ENCODE measurements around the gene S100A7A.

The S100A7A gene

DNA sequence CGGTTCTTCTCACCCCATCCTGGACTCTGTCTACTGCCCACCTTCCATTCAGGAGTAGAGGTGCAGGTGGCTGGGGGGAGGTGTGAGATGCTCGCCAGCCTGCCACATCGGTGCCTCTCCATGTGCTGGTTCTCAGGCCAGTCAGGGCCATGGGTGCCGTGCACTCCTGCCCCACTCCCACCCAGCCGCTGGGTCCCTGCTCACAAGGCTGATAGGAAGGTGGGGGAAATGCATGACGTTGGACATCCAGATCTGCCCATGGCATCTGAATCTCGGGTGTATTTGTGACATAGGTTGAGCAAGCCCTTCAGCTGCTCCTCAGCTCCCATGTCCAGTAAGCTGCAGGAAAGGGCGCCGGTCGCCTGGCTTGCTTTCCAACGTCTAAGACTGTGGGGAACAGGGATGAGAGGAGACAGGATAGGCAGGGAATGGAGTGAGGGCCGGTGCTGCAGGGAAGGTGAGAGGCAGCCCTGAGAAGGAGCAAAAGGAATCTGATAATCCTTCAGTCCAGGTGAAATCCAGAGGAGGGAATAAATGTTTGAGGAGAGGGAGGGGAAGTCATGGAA lies 11.8 kb downstream of the S100A7A start:
- Histone ChIP-seq H3K9me3 (no peaks in the 10 kb centered on the region), H3K36me3 (no peaks in the 10 kb centered on the region), H3K27me3 (peaks cover 72% of the 10 kb centered on the region), H3K4me3 (ENCODE audit: low read depth in 1 of 2, low read length in 1 of 2) (no peak overlapping the region), H3K4me1 (ENCODE audit: control insufficient read depth in 1 of 2, insufficient read depth in 1 of 2, low read depth in 1 of 2, low read length in 1 of 2) (no peaks in the 10 kb centered on the region), H3K27ac (no peak overlapping the region)
- TF ChIP-seq, protein P1, sequence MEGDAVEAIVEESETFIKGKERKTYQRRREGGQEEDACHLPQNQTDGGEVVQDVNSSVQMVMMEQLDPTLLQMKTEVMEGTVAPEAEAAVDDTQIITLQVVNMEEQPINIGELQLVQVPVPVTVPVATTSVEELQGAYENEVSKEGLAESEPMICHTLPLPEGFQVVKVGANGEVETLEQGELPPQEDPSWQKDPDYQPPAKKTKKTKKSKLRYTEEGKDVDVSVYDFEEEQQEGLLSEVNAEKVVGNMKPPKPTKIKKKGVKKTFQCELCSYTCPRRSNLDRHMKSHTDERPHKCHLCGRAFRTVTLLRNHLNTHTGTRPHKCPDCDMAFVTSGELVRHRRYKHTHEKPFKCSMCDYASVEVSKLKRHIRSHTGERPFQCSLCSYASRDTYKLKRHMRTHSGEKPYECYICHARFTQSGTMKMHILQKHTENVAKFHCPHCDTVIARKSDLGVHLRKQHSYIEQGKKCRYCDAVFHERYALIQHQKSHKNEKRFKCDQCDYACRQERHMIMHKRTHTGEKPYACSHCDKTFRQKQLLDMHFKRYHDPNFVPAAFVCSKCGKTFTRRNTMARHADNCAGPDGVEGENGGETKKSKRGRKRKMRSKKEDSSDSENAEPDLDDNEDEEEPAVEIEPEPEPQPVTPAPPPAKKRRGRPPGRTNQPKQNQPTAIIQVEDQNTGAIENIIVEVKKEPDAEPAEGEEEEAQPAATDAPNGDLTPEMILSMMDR (IDR thresholded peaks at IDR 0.05) = no peak

DNA sequence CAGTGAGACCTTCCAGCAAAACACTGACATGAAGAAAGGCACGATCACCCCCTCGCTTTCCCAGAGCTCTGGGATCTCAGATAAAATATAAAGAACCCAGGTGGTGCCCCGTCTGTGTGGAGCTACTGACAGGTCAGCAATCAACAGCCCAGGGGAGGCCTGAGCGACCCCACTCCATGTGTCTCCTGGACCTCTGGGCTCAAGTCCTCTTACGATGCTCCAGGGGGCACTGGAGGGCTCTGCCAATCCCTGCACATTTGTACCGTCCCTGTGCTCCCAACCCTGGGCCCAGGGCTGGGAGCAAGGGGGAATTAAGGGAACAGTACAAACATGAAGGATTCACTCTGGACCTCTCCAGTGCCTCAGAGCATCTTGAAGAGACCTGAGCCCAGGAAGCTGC lies 12.5 kb downstream of the S100A7A start:
- Histone ChIP-seq H3K27ac (no peak overlapping the region), H3K4me3 (ENCODE audit: low read depth in 1 of 2, low read length in 1 of 2) (no peak overlapping the region), H3K27me3 (peaks cover 73% of the 10 kb centered on the region), H3K36me3 (no peaks in the 10 kb centered on the region), H3K4me1 (ENCODE audit: control insufficient read depth in 1 of 2, insufficient read depth in 1 of 2, low read depth in 1 of 2, low read length in 1 of 2) (no peaks in the 10 kb centered on the region), H3K9me3 (no peaks in the 10 kb centered on the region)
- TF ChIP-seq, protein P1 (IDR thresholded peaks at IDR 0.05) = no peak

DNA sequence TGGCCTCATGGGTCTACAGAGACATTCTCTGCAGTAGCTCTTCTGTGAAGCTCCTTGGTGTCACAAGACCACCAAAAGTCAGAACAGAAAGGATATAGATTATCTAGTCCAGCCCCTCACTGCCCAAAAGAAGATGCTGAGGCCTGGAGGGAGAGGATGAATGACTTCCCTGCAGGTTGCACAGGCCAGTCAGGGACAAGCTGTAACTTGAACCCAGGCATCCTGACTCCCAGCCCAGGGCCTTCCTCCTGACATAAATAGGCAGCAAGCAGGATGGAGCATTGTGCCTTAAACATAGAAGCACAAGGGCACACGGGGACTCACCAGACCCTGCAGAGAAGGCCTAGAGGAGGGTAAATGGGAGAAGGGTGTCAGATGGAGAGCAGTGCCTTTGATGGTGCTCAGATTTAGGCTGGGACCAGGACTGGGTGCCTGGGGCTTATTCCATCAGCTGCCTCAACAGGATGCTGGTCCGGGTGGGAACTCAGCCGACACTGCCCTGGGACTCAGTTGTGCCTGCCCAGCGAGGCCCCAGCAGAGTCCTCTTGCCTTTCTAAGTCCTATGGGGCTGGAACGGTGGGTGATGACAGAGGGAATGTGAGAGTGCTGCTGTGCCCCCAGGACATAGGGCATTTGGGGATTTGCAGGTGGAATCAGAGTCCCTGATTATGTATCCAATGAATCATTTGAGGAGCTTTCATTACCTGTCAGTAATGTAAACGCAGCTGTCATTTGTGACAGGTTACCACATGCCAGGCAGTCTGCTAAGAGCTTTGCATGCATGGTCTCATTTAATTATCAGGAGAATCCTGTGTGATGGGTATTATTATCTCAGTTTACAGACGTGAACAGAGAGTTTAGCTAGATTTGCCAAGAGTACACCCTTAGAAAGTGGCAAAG lies 13.2 kb downstream of the S100A7A start:
- Histone ChIP-seq H3K9me3 (no peaks in the 10 kb centered on the region), H3K36me3 (no peaks in the 10 kb centered on the region), H3K27me3 (peaks cover 73% of the 10 kb centered on the region), H3K4me3 (ENCODE audit: low read depth in 1 of 2, low read length in 1 of 2) (no peak overlapping the region), H3K4me1 (ENCODE audit: control insufficient read depth in 1 of 2, insufficient read depth in 1 of 2, low read depth in 1 of 2, low read length in 1 of 2) (no peaks in the 10 kb centered on the region), H3K27ac (no peak overlapping the region)
- TF ChIP-seq, protein P1 (IDR thresholded peaks at IDR 0.05) = no peak

DNA sequence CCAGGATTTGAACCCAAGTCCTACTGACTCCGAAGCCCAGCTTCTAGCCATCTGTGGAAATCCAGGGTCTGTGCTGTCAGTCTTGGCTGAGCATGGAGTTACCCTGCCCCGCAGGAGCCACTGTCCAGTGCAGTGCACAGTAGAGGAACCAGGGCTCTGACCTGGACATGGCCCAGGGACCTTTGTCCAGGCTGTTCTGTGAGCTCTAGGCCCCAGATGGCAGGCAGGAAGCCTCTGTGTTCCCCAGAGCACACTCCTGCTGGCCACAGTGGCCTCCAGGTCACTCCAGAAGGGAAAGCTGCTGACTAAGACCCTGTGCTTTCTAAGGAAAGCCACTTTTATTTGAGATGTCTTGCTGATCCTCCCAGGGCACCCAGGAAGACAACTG lies 13.8 kb downstream of the S100A7A start:
- Histone ChIP-seq H3K27me3 (peaks cover 73% of the 10 kb centered on the region), H3K27ac (no peak overlapping the region), H3K36me3 (no peaks in the 10 kb centered on the region), H3K4me3 (ENCODE audit: low read depth in 1 of 2, low read length in 1 of 2) (no peak overlapping the region), H3K9me3 (no peaks in the 10 kb centered on the region), H3K4me1 (ENCODE audit: control insufficient read depth in 1 of 2, insufficient read depth in 1 of 2, low read depth in 1 of 2, low read length in 1 of 2) (no peaks in the 10 kb centered on the region)
- TF ChIP-seq, protein P1 (IDR thresholded peaks at IDR 0.05) = no peak

DNA sequence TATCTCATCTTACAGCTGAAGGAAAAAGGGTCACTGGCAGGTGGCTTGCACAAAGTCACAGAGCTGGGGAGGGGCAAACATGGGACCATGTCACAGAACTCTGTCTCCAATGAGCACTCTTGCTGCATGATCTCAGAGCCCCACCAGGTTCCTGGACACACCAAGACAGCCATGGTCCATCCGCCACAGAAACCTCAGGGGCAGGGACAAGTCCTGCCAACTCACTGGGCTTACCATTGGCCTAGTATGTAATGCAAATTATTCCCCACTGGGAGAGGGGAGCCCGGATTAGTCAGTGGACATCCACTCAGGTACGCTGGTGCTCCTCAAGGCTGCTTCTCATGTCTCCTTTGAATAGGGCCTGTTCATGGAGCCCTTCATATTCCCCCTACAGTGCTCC lies 14.2 kb downstream of the S100A7A start:
- TF ChIP-seq, protein P1 (IDR thresholded peaks at IDR 0.05) = no peak

More for the DNA sequence above, 14.2 kb downstream of the S100A7A start:
- H3K27ac ChIP-seq = no peak overlapping the region
- peaks cover 69% of the 10 kb centered on the region for H3K27me3 ChIP-seq
- H3K9me3 ChIP-seq = no peaks in the 10 kb centered on the region
- no peak overlapping the region for H3K4me3 ChIP-seq (ENCODE audit: low read depth in 1 of 2, low read length in 1 of 2)
- H3K4me1 ChIP-seq (ENCODE audit: control insufficient read depth in 1 of 2, insufficient read depth in 1 of 2, low read depth in 1 of 2, low read length in 1 of 2) = no peaks in the 10 kb centered on the region
- H3K36me3 ChIP-seq = no peaks in the 10 kb centered on the region
